ENCODE results near the gene PPIE.
"Not testable (repeated sequence)": the region's sequence is repeated elsewhere in the genome, so short reads cannot be mapped to it uniquely, and the experiment has no call there.

DNA sequence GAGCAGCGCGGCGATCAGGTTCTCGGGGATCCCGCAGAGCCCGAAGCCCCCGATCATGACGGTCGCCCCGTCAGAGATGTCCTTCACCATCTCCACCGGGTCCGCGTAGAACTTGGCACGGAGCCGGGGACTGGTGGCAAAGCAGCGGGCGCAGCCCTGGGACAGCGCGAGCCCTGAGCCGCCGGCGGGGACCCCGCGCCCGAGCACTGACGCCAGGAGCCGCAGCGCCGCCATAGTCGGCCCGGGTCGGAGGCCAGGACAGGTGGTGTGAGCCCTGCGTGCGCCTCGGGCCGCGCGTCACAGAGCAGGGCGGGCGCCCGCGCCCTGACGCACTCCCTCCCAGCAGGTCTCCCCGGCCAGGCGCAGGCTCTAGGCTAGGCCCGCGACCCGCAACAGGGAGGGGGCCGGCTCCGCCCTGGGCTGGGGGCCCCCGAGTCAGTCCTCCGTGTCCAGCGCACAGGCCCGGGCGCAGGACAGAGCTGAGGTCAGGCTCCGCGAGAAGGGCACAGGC is 32.4 kb downstream of the PPIE start, which contains the start of gene OXCT2:
- not testable (repeated sequence) for TF ChIP-seq CTCF (IDR thresholded peaks at IDR 0.05; ENCODE audit: insufficient read depth, low read length, poor library complexity, severe bottlenecking); EZH2phosphoT487 (conservative IDR thresholded peaks at IDR 0.05; ENCODE audit: low read length)
